ENCODE results near the gene LCE1E.

GRCh38 chr1:152757747-152758146 is 28.3 kb upstream of the LCE1E start, which contains the start of gene KPRP:
- TF ChIP-seq EP300 (IDR thresholded peaks at IDR 0.05; ENCODE audit: low read depth) (no peak), POLR2A (IDR thresholded peaks at IDR 0.05) (no peak), CTCF (IDR thresholded peaks at IDR 0.05) (no peak)

Data from transverse colon (tissue), 3 donors.